Measurements from ENCODE around the gene ELF3.

DNA sequence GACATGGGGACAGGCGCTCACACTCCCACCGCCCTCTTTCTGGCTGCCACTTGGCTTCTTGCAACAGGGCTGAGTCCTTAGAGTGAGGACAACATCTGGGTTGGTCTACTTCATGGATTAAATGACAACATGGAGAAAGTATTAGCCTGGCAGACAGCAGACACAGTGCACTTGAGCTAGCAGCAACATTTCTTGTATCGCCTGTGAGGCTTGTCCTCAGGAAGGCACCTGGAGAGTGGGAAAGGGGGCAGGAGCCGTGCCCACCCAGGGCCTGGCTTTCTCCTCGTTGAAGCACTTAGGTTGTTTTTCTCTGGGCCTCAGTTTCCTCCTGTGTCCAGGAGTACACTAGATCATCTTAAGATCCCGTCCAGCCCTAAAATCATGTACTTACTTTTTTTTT is 3.7 kb downstream of the ELF3 start:
- TF ChIP-seq, protein P1, sequence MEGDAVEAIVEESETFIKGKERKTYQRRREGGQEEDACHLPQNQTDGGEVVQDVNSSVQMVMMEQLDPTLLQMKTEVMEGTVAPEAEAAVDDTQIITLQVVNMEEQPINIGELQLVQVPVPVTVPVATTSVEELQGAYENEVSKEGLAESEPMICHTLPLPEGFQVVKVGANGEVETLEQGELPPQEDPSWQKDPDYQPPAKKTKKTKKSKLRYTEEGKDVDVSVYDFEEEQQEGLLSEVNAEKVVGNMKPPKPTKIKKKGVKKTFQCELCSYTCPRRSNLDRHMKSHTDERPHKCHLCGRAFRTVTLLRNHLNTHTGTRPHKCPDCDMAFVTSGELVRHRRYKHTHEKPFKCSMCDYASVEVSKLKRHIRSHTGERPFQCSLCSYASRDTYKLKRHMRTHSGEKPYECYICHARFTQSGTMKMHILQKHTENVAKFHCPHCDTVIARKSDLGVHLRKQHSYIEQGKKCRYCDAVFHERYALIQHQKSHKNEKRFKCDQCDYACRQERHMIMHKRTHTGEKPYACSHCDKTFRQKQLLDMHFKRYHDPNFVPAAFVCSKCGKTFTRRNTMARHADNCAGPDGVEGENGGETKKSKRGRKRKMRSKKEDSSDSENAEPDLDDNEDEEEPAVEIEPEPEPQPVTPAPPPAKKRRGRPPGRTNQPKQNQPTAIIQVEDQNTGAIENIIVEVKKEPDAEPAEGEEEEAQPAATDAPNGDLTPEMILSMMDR (IDR thresholded peaks at IDR 0.05; ENCODE audit: low read depth, low read length, poor library complexity, severe bottlenecking) = no peak
- TF ChIP-seq EZH2phosphoT487 (IDR thresholded peaks at IDR 0.05; ENCODE audit: borderline replicate concordance, low read length) = no peak
